DND-41 (cell line): ENCODE results near the gene BACH1.

ENCODE experiments used
- ATAC-seq: fragments of 200-7000 bp; cut with Tn5 transposase; 3 replicates; pipeline ENCODE4 v1.9.1; 2021; ENCODE audit warnings: low read depth; ENCODE audit not compliant: insufficient read depth
- DNase-seq: peaks from one replicate; pipeline ENCODE4 v3.0.0-alpha.2; 2020
- H2AFZ ChIP-seq: 2 replicates; pipeline ENCODE4 v1.6.0; 2012; ENCODE audit warnings: low read depth, low read length
- H3K27ac ChIP-seq: 2 replicates; pipeline ENCODE4 v1.5.1; 2012; ENCODE audit warnings: low read length, inconsistent platforms
- H3K27me3 ChIP-seq: fragments of 200-600 bp; sonication (generic); 2 replicates; pipeline ENCODE4 v1.6.0; 2012; ENCODE audit warnings: low read length, mild to moderate bottlenecking, inconsistent platforms; ENCODE audit not compliant: insufficient read depth, poor library complexity
- H3K36me3 ChIP-seq: 2 replicates; pipeline ENCODE4 v1.5.1; 2012; ENCODE audit warnings: low read length, inconsistent platforms; ENCODE audit not compliant: insufficient read depth
- H3K4me1 ChIP-seq: 2 replicates; pipeline ENCODE4 v1.5.1; 2012; ENCODE audit warnings: mild to moderate bottlenecking, low read length; ENCODE audit not compliant: insufficient read depth
- H3K4me2 ChIP-seq: 2 replicates; pipeline ENCODE4 v1.6.0; 2012; ENCODE audit warnings: mild to moderate bottlenecking, moderate library complexity, low read length, inconsistent platforms; ENCODE audit not compliant: insufficient read depth
- H3K4me3 ChIP-seq, 2 experiments: fragments of 200-600 bp in 1 of 2; shearing (Covaris generic) in 1 of 2; 2 replicates each; pipeline ENCODE4 v1.5.1; 2012 to 2016; ENCODE audit warnings: inconsistent platforms in 2 of 2, low read length in 2 of 2, mild to moderate bottlenecking in 2 of 2, low read depth in 1 of 2, moderate library complexity in 1 of 2
- H3K79me2 ChIP-seq: 2 replicates; pipeline ENCODE4 v1.6.0; 2012; ENCODE audit warnings: low read length, inconsistent platforms; ENCODE audit not compliant: insufficient read depth
- H3K9ac ChIP-seq: 2 replicates; pipeline ENCODE4 v1.6.0; 2012; ENCODE audit warnings: low read depth, mild to moderate bottlenecking, inconsistent platforms, low read length, moderate library complexity
- H3K9me3 ChIP-seq: 2 replicates; pipeline ENCODE4 v1.5.1; 2012; ENCODE audit warnings: low read length, moderate library complexity, mild to moderate bottlenecking, inconsistent platforms; ENCODE audit not compliant: insufficient read depth, severe bottlenecking
- H4K20me1 ChIP-seq: 2 replicates; pipeline ENCODE4 v1.6.0; 2012; ENCODE audit warnings: low read length; ENCODE audit not compliant: insufficient read depth
- CTCF ChIP-seq: IDR thresholded peaks from 2 replicates; pipeline ENCODE4 v1.5.1; 2012; ENCODE audit warnings: borderline replicate concordance, low read length, moderate library complexity, mild to moderate bottlenecking; ENCODE audit not compliant: poor library complexity, severe bottlenecking; ENCODE audit errors: extremely low read depth
- EZH2 ChIP-seq: IDR thresholded peaks from 3 replicates; pipeline ENCODE4 v1.6.1; 2012; ENCODE audit warnings: borderline replicate concordance, low read depth, mild to moderate bottlenecking, moderate library complexity, low read length, inconsistent platforms; ENCODE audit not compliant: severe bottlenecking

Gene BACH1

GRCh38 chr21:29293495-29293894, 5.2 kb upstream of the BACH1 start:
- H3K36me3 ChIP-seq = no peaks in the 10 kb centered on the region
- no peaks in the 10 kb centered on the region for H3K27me3 ChIP-seq
- peak; percentile 13 for DNase-seq
- H4K20me1 ChIP-seq = no peaks in the 10 kb centered on the region
- no peaks in the 10 kb centered on the region for H3K79me2 ChIP-seq
- H3K4me2 ChIP-seq = no peak overlapping the region
- ATAC-seq = 0 out of 3 replicates have a peak, but pooled peaks have one; percentile 23
- no peak for TF ChIP-seq CTCF
- TF ChIP-seq EZH2 = no peak
- H3K27ac ChIP-seq = no peak overlapping the region
- H3K9ac ChIP-seq = no peak overlapping the region
- no peak overlapping the region for H2AFZ ChIP-seq
- H3K4me3 ChIP-seq = no peak overlapping the region
- H3K4me1 ChIP-seq = peaks cover 24% of the 10 kb centered on the region
- no peaks in the 10 kb centered on the region for H3K9me3 ChIP-seq

GRCh38 chr21:29295066-29295650, 3.6 kb upstream of the BACH1 start:
- TF ChIP-seq CTCF = no peak
- TF ChIP-seq EZH2 = no peak
- Histone ChIP-seq H3K79me2 (peaks cover 11% of the 10 kb centered on the region), H3K27me3 (no peaks in the 10 kb centered on the region), H3K9ac (no peak overlapping the region), H4K20me1 (peaks cover 10% of the 10 kb centered on the region; the same call in 1 of the 2 replicates), H2AFZ (no peak overlapping the region), H3K4me3 (no peak overlapping the region), H3K4me1 (peaks cover 31% of the 10 kb centered on the region), H3K36me3 (no peaks in the 10 kb centered on the region; the same call in 1 of the 2 replicates), H3K4me2 (no peak overlapping the region), H3K27ac (no peak overlapping the region), H3K9me3 (no peaks in the 10 kb centered on the region)
- ATAC-seq (no peak), DNase-seq (no peak)

- no peaks in the 10 kb centered on the region; the same call in 1 of the 2 replicates for H3K36me3 ChIP-seq
- H2AFZ ChIP-seq = no peak overlapping the region
- ATAC-seq (no peak), DNase-seq (no peak)
- H3K9me3 ChIP-seq = no peaks in the 10 kb centered on the region
- no peak overlapping the region for H3K9ac ChIP-seq
- no peak for TF ChIP-seq EZH2
- no peak for TF ChIP-seq CTCF
- peaks cover 20% of the 10 kb centered on the region; the same call in 1 of the 2 replicates for H4K20me1 ChIP-seq
- H3K79me2 ChIP-seq = peaks cover 24% of the 10 kb centered on the region
- 0 out of 2 replicates have a peak overlapping the region, but pooled peaks have one; percentile 16 for H3K4me2 ChIP-seq
- H3K27ac ChIP-seq = no peak overlapping the region
- no peaks in the 10 kb centered on the region for H3K27me3 ChIP-seq
- H3K4me3 ChIP-seq = no peak overlapping the region
- peaks cover 44% of the 10 kb centered on the region for H3K4me1 ChIP-seq
Measured at GRCh38 chr21:29296446-29296845, 2.3 kb upstream of the BACH1 start.
